Osteocyte (in vitro differentiated cells): ENCODE results near the gene CSF2RB. TPM values are rescaled to one million over a fixed set of nuclear protein-coding genes. Genes with fewer than 3 reads are reported as not detected.

ENCODE experiments used
- DNase-seq: peaks from one replicate; pipeline ENCODE4 v3.0.0; 2021; ENCODE audit warnings: mixed read lengths; ENCODE audit not compliant: unreplicated experiment; ENCODE audit errors: extremely low spot score
- H3K27ac Mint-ChIP-seq: one replicate; pipeline ENCODE4 v1.8.0; 2021; ENCODE audit warnings: mild to moderate bottlenecking, mixed read lengths; ENCODE audit not compliant: unreplicated experiment
- H3K27me3 Mint-ChIP-seq: one replicate; pipeline ENCODE4 v1.8.0; 2021; ENCODE audit warnings: mixed read lengths; ENCODE audit not compliant: unreplicated experiment
- H3K36me3 Mint-ChIP-seq: one replicate; pipeline ENCODE4 v1.8.0; 2021; ENCODE audit warnings: mixed read lengths; ENCODE audit not compliant: unreplicated experiment
- H3K4me1 Mint-ChIP-seq: one replicate; pipeline ENCODE4 v1.8.0; 2021; ENCODE audit warnings: mixed read lengths; ENCODE audit not compliant: unreplicated experiment
- H3K4me3 Mint-ChIP-seq: one replicate; pipeline ENCODE4 v1.8.0; 2021; ENCODE audit warnings: mild to moderate bottlenecking, moderate library complexity, mixed read lengths; ENCODE audit not compliant: unreplicated experiment
- H3K9me3 Mint-ChIP-seq: one replicate; pipeline ENCODE4 v1.8.0; 2021; ENCODE audit warnings: mixed read lengths; ENCODE audit not compliant: unreplicated experiment
- CTCF ChIP-seq: fragments of 200-600 bp; sonication (generic); IDR thresholded peaks from 2 replicates; pipeline ENCODE4 v1.5.0; 2021; ENCODE audit warnings: antibody characterized with exemption, mild to moderate bottlenecking, moderate library complexity
- total RNA-seq: library from RNA; stranded (reverse); gene quantifications from 2 replicates; pipeline ENCODE4 v1.2.1, GENCODE V29; 2021

CSF2RB gene
- total RNA-seq, 1 donor from 2014 or later: not detected

GRCh38 chr22:36977401-36977861 is 64.0 kb downstream of the CSF2RB start:
- Mint-ChIP-seq H3K36me3 (no peaks in the 10 kb centered on the region), H3K27me3 (peaks cover 35% of the 10 kb centered on the region), H3K9me3 (no peaks in the 10 kb centered on the region), H3K4me3 (peak overlapping the region; percentile 77), H3K27ac (peak overlapping the region; percentile 66), H3K4me1 (peaks cover 9% of the 10 kb centered on the region)
- peak; percentile 37 for TF ChIP-seq CTCF
- DNase-seq: no peak

GRCh38 chr22:36977947-36978660 is 64.7 kb downstream of the CSF2RB start:
- DNase-seq: peak; percentile 96
- Mint-ChIP-seq H3K27me3 (peaks cover 34% of the 10 kb centered on the region), H3K9me3 (no peaks in the 10 kb centered on the region), H3K4me1 (peaks cover 9% of the 10 kb centered on the region), H3K27ac (peak overlapping the region; percentile 66), H3K36me3 (no peaks in the 10 kb centered on the region), H3K4me3 (peak overlapping the region; percentile 77)
- peak; percentile 96 for TF ChIP-seq CTCF

GRCh38 chr22:36979016-36979910 is 65.8 kb downstream of the CSF2RB start:
- Mint-ChIP-seq H3K27ac (no peak overlapping the region), H3K9me3 (no peaks in the 10 kb centered on the region), H3K27me3 (peaks cover 33% of the 10 kb centered on the region), H3K36me3 (no peaks in the 10 kb centered on the region), H3K4me3 (no peak overlapping the region), H3K4me1 (peaks cover 9% of the 10 kb centered on the region)
- no peak for TF ChIP-seq CTCF
- DNase-seq: no peak

- H3K4me1 Mint-ChIP-seq: peaks cover 9% of the 10 kb centered on the region
- H3K27ac Mint-ChIP-seq: no peak overlapping the region
- TF ChIP-seq CTCF: no peak
- no peak overlapping the region for H3K4me3 Mint-ChIP-seq
- H3K36me3 Mint-ChIP-seq: no peaks in the 10 kb centered on the region
- H3K9me3 Mint-ChIP-seq: peaks cover 2% of the 10 kb centered on the region
- no peak for DNase-seq
- peaks cover 30% of the 10 kb centered on the region for H3K27me3 Mint-ChIP-seq
Measured at GRCh38 chr22:36981247-36981775, 67.9 kb downstream of the CSF2RB start.

- Mint-ChIP-seq H3K27me3 (peaks cover 22% of the 10 kb centered on the region), H3K36me3 (no peaks in the 10 kb centered on the region), H3K4me1 (peaks cover 9% of the 10 kb centered on the region), H3K4me3 (no peak overlapping the region), H3K27ac (no peak overlapping the region), H3K9me3 (peaks cover 3% of the 10 kb centered on the region)
- no peak for DNase-seq
- TF ChIP-seq CTCF: no peak
Measured at GRCh38 chr22:36982136-36982535, 68.7 kb downstream of the CSF2RB start.
